DOHH2 (cell line): Measurements from ENCODE around the gene PCSK7.

Experiments used
- H3F3A ChIP-seq: fragments of 200-600 bp; sonication (generic), shearing (Covaris generic); 2 replicates; pipeline ENCODE4 v1.6.0; 2016; ENCODE audit warnings: antibody characterized with exemption, mild to moderate bottlenecking; ENCODE audit not compliant: control insufficient read depth, insufficient read depth
- H3K27ac ChIP-seq: fragments of 200-600 bp; sonication (generic); 2 replicates; pipeline ENCODE4 v1.5.1; 2014; ENCODE audit warnings: low read depth, mild to moderate bottlenecking, low read length, moderate library complexity
- H3K27me3 ChIP-seq: fragments of 200-600 bp; sonication (generic); 2 replicates; pipeline ENCODE4 v1.6.1; 2014; ENCODE audit warnings: mild to moderate bottlenecking, low read length, mixed read lengths; ENCODE audit not compliant: control insufficient read depth
- H3K36me3 ChIP-seq: fragments of 200-600 bp; sonication (generic); 2 replicates; pipeline ENCODE4 v1.6.1; 2014; ENCODE audit warnings: mild to moderate bottlenecking, low read length, moderate library complexity, mixed read lengths; ENCODE audit not compliant: control insufficient read depth
- H3K4me1 ChIP-seq: fragments of 200-600 bp; sonication (generic); 2 replicates; pipeline ENCODE4 v1.6.1; 2014; ENCODE audit warnings: mild to moderate bottlenecking, low read length, mixed read lengths; ENCODE audit not compliant: control insufficient read depth
- H3K4me2 ChIP-seq: fragments of 200-600 bp; sonication (generic); 2 replicates; pipeline ENCODE4 v1.6.0; 2014; ENCODE audit warnings: mild to moderate bottlenecking, low read length, moderate library complexity
- H3K4me3 ChIP-seq: fragments of 200-600 bp; sonication (generic); 2 replicates; pipeline ENCODE4 v1.5.1; 2014; ENCODE audit warnings: mild to moderate bottlenecking, low read length, mixed read lengths
- H3K79me2 ChIP-seq: fragments of 200-600 bp; sonication (generic); 2 replicates; pipeline ENCODE4 v1.6.1; 2014; ENCODE audit warnings: mild to moderate bottlenecking, low read length, mixed read lengths; ENCODE audit not compliant: control insufficient read depth
- H3K9me2 ChIP-seq: fragments of 200-600 bp; sonication (generic); replicated peaks from 2 replicates; pipeline ENCODE4 v1.6.1; 2014; ENCODE audit warnings: mild to moderate bottlenecking, low read length, mixed read lengths; ENCODE audit not compliant: control insufficient read depth
- H3K9me3 ChIP-seq: fragments of 200-600 bp; sonication (generic); 2 replicates; pipeline ENCODE4 v1.6.1; 2014; ENCODE audit warnings: antibody characterized with exemption, low read length, mixed read lengths; ENCODE audit not compliant: control insufficient read depth, insufficient read depth
- H4K20me1 ChIP-seq: fragments of 200-600 bp; sonication (generic); 2 replicates; pipeline ENCODE4 v1.6.0; 2014; ENCODE audit warnings: low read depth, mild to moderate bottlenecking, antibody characterized with exemption, low read length, moderate library complexity; ENCODE audit not compliant: control insufficient read depth, insufficient read depth
- EZH2phosphoT487 ChIP-seq: fragments of 200-600 bp; sonication (generic); IDR thresholded peaks from 2 replicates; pipeline ENCODE4 v1.6.1; 2017; ENCODE audit warnings: borderline replicate concordance, mild to moderate bottlenecking, antibody characterized with exemption, low read length, moderate library complexity, mixed read lengths
- TF ChIP-seq, protein P1 (sequence below): fragments of 200-600 bp; sonication (generic); IDR thresholded peaks from one replicate; pipeline ENCODE4 v1.5.1; 2014; ENCODE audit warnings: antibody characterized with exemption, mild to moderate bottlenecking, low read depth, low read length; ENCODE audit not compliant: poor library complexity, severe bottlenecking

The PCSK7 gene

DNA sequence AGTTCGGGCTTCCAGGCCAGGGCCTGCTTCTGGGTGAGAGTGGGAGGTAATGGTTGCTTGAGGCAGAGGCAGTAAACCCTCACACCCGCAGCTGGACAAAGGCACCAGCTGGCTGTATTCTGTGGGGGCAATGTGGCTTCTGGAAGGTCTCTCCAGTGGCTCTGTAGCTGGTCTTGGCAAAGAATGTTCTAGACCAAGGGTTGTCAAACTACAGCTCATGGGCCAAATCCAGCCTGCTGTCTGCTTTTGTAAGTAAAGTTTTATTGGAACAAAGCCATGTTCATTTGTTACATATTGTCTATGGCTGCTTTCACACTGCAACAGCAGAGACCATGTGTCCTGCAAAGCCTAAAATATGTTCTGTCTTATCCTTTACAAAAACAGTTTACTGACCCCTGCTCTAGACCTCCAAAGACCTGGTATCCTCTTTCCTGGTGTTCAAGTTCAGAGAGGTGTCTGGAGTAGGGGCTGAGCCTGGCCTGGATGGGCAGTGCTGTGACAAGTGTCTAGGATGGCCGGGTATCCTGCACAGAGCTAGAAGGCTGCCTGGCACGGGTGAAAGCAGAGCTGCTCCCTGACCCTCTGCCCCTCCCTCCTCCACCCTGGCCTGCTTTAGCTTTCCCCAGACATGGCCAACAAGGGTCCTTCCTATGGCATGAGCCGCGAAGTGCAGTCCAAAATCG, 29.3 kb downstream of the PCSK7 start:
- no peak overlapping the region for H3K4me3 ChIP-seq
- H3F3A ChIP-seq = no peaks in the 10 kb centered on the region
- no peak for TF ChIP-seq EZH2phosphoT487
- TF ChIP-seq, protein P1, sequence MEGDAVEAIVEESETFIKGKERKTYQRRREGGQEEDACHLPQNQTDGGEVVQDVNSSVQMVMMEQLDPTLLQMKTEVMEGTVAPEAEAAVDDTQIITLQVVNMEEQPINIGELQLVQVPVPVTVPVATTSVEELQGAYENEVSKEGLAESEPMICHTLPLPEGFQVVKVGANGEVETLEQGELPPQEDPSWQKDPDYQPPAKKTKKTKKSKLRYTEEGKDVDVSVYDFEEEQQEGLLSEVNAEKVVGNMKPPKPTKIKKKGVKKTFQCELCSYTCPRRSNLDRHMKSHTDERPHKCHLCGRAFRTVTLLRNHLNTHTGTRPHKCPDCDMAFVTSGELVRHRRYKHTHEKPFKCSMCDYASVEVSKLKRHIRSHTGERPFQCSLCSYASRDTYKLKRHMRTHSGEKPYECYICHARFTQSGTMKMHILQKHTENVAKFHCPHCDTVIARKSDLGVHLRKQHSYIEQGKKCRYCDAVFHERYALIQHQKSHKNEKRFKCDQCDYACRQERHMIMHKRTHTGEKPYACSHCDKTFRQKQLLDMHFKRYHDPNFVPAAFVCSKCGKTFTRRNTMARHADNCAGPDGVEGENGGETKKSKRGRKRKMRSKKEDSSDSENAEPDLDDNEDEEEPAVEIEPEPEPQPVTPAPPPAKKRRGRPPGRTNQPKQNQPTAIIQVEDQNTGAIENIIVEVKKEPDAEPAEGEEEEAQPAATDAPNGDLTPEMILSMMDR = no peak
- peaks cover 4% of the 10 kb centered on the region; the same call in 1 of the 2 replicates for H3K36me3 ChIP-seq
- no peaks in the 10 kb centered on the region for H3K9me2 ChIP-seq
- H3K27ac ChIP-seq = no peak overlapping the region
- no peaks in the 10 kb centered on the region for H3K4me1 ChIP-seq
- no peaks in the 10 kb centered on the region for H3K27me3 ChIP-seq
- no peak overlapping the region for H3K4me2 ChIP-seq
- no peaks in the 10 kb centered on the region for H4K20me1 ChIP-seq
- H3K79me2 ChIP-seq = no peaks in the 10 kb centered on the region
- no peaks in the 10 kb centered on the region for H3K9me3 ChIP-seq

GRCh38 chr11:117201658-117202305, 30.1 kb downstream of the PCSK7 start:
- no peak for TF ChIP-seq EZH2phosphoT487
- TF ChIP-seq, protein P1 = no peak
- no peaks in the 10 kb centered on the region for H3K4me1 ChIP-seq
- no peaks in the 10 kb centered on the region for H3K27me3 ChIP-seq
- no peaks in the 10 kb centered on the region for H3K79me2 ChIP-seq
- no peak overlapping the region for H3K27ac ChIP-seq
- H3K9me3 ChIP-seq = no peaks in the 10 kb centered on the region
- H3F3A ChIP-seq = no peaks in the 10 kb centered on the region
- H3K4me3 ChIP-seq = no peak overlapping the region
- no peak overlapping the region for H3K4me2 ChIP-seq
- no peaks in the 10 kb centered on the region for H4K20me1 ChIP-seq
- no peaks in the 10 kb centered on the region for H3K9me2 ChIP-seq
- H3K36me3 ChIP-seq = peaks cover 4% of the 10 kb centered on the region; the same call in 1 of the 2 replicates

DNA sequence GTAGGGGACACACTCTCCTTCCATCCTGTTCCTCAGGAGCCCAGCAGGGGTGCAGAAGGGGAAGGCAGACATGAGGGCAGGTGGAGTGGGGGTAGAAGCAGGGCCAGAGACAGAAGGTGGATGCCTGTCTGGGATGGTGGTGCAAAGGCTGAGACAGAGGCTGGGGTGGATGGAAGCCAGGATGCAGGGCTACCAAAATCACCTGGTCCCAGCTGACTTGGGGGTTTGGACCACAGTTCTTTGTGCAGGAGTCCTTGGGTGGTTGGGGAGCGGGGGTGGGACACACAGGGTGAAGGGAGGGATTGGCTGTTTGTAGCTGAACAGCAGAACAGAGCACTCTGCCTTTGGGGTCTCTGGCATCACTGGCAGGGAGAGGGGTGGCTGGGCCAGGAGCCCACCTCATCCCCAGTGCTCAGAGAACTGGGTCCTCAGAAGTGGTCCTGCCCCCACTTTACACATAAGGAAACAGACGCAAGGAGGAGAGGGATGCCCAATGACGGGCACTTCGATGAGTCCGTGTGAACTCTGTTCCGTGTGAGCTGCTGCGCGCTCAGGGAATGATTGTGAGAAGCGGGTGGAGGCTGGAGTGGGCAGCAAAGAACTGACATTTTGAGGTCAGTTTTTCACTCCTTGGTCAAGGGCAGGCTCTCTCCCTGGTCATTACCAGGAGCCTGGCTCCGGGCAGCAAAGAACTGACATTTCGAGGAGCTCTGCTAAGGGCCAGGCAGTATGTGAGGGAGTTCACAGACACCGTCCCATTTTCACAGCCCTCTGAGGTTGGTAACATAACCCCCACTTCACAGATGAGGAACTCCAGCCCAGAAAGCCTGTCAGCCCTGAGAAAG, 30.8 kb downstream of the PCSK7 start:
- Histone ChIP-seq H3K79me2 (no peaks in the 10 kb centered on the region), H3K4me2 (no peak overlapping the region), H3K4me1 (no peaks in the 10 kb centered on the region), H3K4me3 (no peak overlapping the region), H3K36me3 (peaks cover 4% of the 10 kb centered on the region; the same call in 1 of the 2 replicates), H3K9me2 (no peaks in the 10 kb centered on the region), H3K9me3 (no peaks in the 10 kb centered on the region), H4K20me1 (no peaks in the 10 kb centered on the region), H3F3A (no peaks in the 10 kb centered on the region), H3K27ac (no peak overlapping the region), H3K27me3 (no peaks in the 10 kb centered on the region)
- no peak for TF ChIP-seq EZH2phosphoT487
